Ovary (tissue), 9 donors: ENCODE results near the gene THRAP3. TPM values are rescaled to one million over a fixed set of nuclear protein-coding genes. Genes with fewer than 3 reads are reported as not detected.
A peak's percentile ranks its signal among the peaks of the same experiment; 100 is the strongest.

Experiments used
- DNase-seq, 5 donors: peaks; one replicate each; pipeline ENCODE4 v3.0.0-alpha.2; 2019 to 2020
- H3K27ac ChIP-seq, 2 donors: fragments of 200-600 bp; one replicate each; pipeline versions ENCODE4 v1.5.1 to v1.8.0; 2019 to 2022
- H3K27me3 ChIP-seq: fragments of 200-600 bp; one replicate; pipeline ENCODE4 v1.8.0; 2022
- H3K36me3 ChIP-seq: fragments of 200-600 bp; sonication (generic); one replicate; pipeline ENCODE4 v1.5.1; 2019
- H3K4me1 ChIP-seq: one replicate; pipeline ENCODE4 v1.8.1; 2013; ENCODE audit warnings: mild to moderate bottlenecking, moderate library complexity; ENCODE audit not compliant: insufficient read depth
- H3K4me3 ChIP-seq: fragments of 200-600 bp; sonication (generic); one replicate; pipeline ENCODE4 v1.5.1; 2017
- H3K9me3 ChIP-seq, 2 donors: fragments of 200-600 bp in 1 of 2; sonication (generic) in 1 of 2; one replicate each; pipeline versions ENCODE4 v1.5.1 to v1.8.1; 2013 to 2019; ENCODE audit warnings: mild to moderate bottlenecking in 1 of 2, moderate library complexity in 1 of 2
- EP300 ChIP-seq: sonication (generic); formaldehyde crosslinking; IDR thresholded peaks from one replicate; pipeline ENCODE4 v1.6.1; 2017; ENCODE audit warnings: antibody characterized with exemption
- POLR2A ChIP-seq: fragments of 450-650 bp; IDR thresholded peaks from one replicate; pipeline ENCODE4 v1.6.1; 2017; ENCODE audit warnings: antibody characterized with exemption, mild to moderate bottlenecking, moderate library complexity
- WGBS, 3 donors: extraction: QIAGEN DNeasy Blood & Tissue Kit in 1 of 3; methylation state at CpG; one replicate each; pipeline versions ENCODE4 v1.1.5 to v1.1.7; 2013 to 2017; 5-methylcytosine and 5-hydroxymethylcytosine counted together
- intact Hi-C, 4 donors: fragments of 100-400 bp; cut with DNase I; formaldehyde crosslinking; loops; one replicate each; pipeline versions ENCODE4 v1.11.0 to v1.15.1; 2022 to 2023
- polyA plus RNA-seq, 2 donors: library from polyadenylated mRNA; stranded (reverse); fragments of 200-250 nt in 1 of 2; fragments of 350-450 nt in 1 of 2; fragmentation: Illumina TruSeq in 1 of 2; extraction: RNeasy Lipid Tissue Mini Kit (QIAGEN cat#74804) in 1 of 2; gene quantifications; one replicate each; pipeline ENCODE4 v1.2.3, GENCODE V29; 2013 to 2014
- total RNA-seq, 7 donors: library from RNA; depleted of rRNA in 2 of 7; stranded (reverse); fragments of >200 nt in 2 of 7; fragmentation: NEBNext Ultra II Directional in 3 of 7; extraction: Animal tissue kit (Norgen Biotek cat#: 25700) in 3 of 7; gene quantifications; one replicate each; pipeline versions ENCODE4 v1.1.0 to v1.2.4, GENCODE V29; 2016 to 2023
- TF ChIP-seq, protein P1 (sequence below), 3 donors: fragments of 450-650 bp in 2 of 3; fragments of 200-600 bp in 1 of 3; IDR thresholded peaks; one replicate each; pipeline versions ENCODE4 v1.5.1 to v1.8.0; 2016 to 2022; ENCODE audit warnings: antibody characterized with exemption in 3 of 3, mild to moderate bottlenecking in 1 of 3
- donor health status: DM: no; HTN: no; CAD: no; lungs with moderate emphysema.
- donor health status: DM: no; HTN: no; CAD: no.
- donor health status: Bipolar disorder and iron deficiency.
- donor health status: DM: yes; HTN: yes; CAD: no.
- donor health status: DM: no; HTN: no; CAD: no.
- donor health status: DM: yes; HTN: yes; CAD: no.

Gene THRAP3
- total and polyA plus RNA-seq, 9 donors, result 40.2 to 109 (median 92.6) TPM

DNA sequence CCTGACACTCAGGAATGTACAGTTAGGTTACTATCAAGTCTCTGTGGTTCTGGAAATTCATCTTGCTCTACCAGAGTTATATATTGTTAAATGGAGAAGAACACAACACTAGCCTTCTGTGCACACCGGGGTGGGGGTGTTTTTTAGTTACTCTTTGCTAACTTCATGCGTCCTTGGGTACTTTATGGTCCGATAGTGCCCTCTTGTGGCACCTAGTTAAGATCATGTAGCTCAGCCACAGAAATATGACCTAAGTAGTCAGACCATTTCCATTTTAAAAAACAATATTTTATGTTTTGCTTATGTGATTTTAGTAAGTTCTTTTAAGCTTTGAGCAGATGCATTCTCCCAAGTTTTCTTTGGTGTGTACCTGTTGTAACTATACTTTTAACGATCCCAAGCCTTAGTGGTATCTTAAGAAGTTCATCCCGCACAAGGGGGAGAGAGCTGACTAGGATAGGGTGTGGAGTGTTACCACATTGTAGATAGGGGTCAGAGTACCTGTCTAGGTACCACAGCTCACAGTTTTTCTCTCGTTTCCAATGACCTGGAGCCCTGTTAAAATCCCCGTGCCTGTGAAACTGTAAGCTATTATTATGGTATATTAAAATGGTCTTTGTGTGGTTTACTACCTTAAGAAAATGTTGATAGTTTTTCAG is 61.3 kb downstream of the THRAP3 start:
- H3K36me3 ChIP-seq, result no peaks in the 10 kb centered on the region
- H3K9me3 ChIP-seq, result no peaks in the 10 kb centered on the region
- intact Hi-C loops, result loop anchor here (5.0 to 10.0 kb wide), 6 partner anchors 51 to 188 kb away; partner anchors contain the start of genes MAP7D1 (in 3 of the 4) and THRAP3 (in 1 of the 4)
- TF ChIP-seq POLR2A (no peak), EP300 (no peak)
- TF ChIP-seq, protein P1, sequence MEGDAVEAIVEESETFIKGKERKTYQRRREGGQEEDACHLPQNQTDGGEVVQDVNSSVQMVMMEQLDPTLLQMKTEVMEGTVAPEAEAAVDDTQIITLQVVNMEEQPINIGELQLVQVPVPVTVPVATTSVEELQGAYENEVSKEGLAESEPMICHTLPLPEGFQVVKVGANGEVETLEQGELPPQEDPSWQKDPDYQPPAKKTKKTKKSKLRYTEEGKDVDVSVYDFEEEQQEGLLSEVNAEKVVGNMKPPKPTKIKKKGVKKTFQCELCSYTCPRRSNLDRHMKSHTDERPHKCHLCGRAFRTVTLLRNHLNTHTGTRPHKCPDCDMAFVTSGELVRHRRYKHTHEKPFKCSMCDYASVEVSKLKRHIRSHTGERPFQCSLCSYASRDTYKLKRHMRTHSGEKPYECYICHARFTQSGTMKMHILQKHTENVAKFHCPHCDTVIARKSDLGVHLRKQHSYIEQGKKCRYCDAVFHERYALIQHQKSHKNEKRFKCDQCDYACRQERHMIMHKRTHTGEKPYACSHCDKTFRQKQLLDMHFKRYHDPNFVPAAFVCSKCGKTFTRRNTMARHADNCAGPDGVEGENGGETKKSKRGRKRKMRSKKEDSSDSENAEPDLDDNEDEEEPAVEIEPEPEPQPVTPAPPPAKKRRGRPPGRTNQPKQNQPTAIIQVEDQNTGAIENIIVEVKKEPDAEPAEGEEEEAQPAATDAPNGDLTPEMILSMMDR (IDR thresholded peaks at IDR 0.05), result peak; percentile 50 to 89 (median 74)
- peak in 4 of 5 donors; percentile 42 to 79 (median 66) for DNase-seq
- no peak overlapping the region for H3K27ac ChIP-seq
- H3K4me1 ChIP-seq, result no peaks in the 10 kb centered on the region
- 35 to 44% (median 37%) methylated on average over 7 of the region's 7 CpGs for WGBS, 3 donors
- no peaks in the 10 kb centered on the region for H3K27me3 ChIP-seq
- no peak overlapping the region for H3K4me3 ChIP-seq

DNA sequence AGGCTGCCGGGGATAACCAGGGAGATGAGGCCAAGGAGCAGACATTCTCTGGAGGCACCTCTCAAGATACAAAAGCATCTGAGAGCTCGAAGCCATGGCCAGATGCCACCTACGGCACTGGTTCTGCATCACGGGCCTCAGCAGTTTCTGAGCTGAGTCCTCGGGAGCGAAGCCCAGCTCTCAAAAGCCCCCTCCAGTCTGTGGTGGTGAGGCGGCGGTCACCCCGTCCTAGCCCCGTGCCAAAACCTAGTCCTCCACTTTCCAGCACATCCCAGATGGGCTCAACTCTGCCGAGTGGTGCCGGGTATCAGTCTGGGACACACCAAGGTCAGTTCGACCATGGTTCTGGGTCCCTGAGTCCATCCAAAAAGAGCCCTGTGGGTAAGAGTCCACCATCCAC is 62.6 kb downstream of the THRAP3 start:
- no peak for DNase-seq
- Histone ChIP-seq H3K9me3 (no peaks in the 10 kb centered on the region), H3K4me3 (no peak overlapping the region), H3K36me3 (no peaks in the 10 kb centered on the region), H3K27ac (no peak overlapping the region), H3K27me3 (no peaks in the 10 kb centered on the region), H3K4me1 (no peaks in the 10 kb centered on the region)
- intact Hi-C loops, result loop anchor here (5.0 to 10.0 kb wide), 6 partner anchors 52 to 190 kb away; partner anchors contain the start of genes MAP7D1 (in 3 of the 4) and THRAP3 (in 1 of the 4)
- TF ChIP-seq EP300, result no peak
- TF ChIP-seq, protein P1 (IDR thresholded peaks at IDR 0.05), result no peak
- 84 to 89% (median 87%) methylated on average over 13 of the region's 13 CpGs for WGBS, 3 donors

DNA sequence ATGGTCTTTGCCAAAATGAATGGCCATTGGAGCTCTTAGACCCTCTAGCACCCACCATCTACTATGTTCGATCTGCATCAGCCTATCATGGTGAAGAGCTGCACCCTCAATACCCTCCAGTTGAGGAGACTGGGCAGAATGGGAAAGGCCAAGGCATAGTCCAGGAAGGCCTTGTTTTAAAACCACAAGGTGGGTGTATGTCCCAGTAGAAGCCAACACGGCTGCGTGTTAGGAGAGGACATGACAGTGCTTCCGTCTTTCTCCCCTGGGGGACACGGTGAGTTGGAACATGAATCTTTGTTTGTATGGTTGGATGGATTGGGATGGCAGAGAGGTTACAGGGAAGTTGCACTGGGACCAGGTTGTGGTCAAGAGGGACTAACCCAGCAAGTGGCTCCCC is 63.4 kb downstream of the THRAP3 start:
- TF ChIP-seq EP300, result no peak
- Histone ChIP-seq H3K4me1 (no peaks in the 10 kb centered on the region), H3K36me3 (no peaks in the 10 kb centered on the region), H3K27ac (no peak overlapping the region), H3K4me3 (no peak overlapping the region), H3K27me3 (no peaks in the 10 kb centered on the region), H3K9me3 (no peaks in the 10 kb centered on the region)
- intact Hi-C loops, result loop anchor here (5.0 to 10.0 kb wide), 6 partner anchors 53 to 190 kb away; partner anchors contain the start of genes MAP7D1 (in 3 of the 4) and THRAP3 (in 1 of the 4)
- WGBS, 3 donors, result 81 to 85% (median 83%) methylated on average over 5 of the region's 5 CpGs
- no peak for DNase-seq

DNA sequence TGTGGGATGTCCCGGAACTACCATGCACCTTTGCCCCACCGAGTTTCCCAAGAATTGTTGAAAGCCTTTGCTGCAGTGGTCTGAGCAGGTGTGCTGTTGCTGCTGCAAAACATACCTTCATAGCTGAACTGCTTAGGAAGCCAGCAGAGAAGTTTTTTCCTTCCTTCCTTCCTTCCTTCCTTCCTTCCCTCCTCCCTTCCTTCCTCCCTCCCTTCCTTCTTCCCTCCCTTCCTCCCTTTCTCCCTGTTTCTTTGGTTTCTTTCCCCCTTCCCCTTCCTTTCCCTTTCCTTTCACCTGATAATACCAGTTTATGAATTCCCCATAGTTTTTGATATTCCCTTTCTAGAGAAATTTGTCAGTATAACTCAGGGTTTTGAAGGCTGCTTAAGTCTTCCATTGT is 71.1 kb downstream of the THRAP3 start:
- Histone ChIP-seq H3K4me1 (no peaks in the 10 kb centered on the region), H3K27ac (no peak overlapping the region), H3K9me3 (no peaks in the 10 kb centered on the region), H3K27me3 (no peaks in the 10 kb centered on the region), H3K4me3 (no peak overlapping the region), H3K36me3 (no peaks in the 10 kb centered on the region)
- 87 to 98% (median 92%) methylated on average over 2 of the region's 2 CpGs for WGBS, 3 donors
- TF ChIP-seq POLR2A (no peak), EP300 (no peak)
- TF ChIP-seq, protein P1 (IDR thresholded peaks at IDR 0.05), result no peak
- intact Hi-C loops, result no loop called here
- DNase-seq, result no peak

DNA sequence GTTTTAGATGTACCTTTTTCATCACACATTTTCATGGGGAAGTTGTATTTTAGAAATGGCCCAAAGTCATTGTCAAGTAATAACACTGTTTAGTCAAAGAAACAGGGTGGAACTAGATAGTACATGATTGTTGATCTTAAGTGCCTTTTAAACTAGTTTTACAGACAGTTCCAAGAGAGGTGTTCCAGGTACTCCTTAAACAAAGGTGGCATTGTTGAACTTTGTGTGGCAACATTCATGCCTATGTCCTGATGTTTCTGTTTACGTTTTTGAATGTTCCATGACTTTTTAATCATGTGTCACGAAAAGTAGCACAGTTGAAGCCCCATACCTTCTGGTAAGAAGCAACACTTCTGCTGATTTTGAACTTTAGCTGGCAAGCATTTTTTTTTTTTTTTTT is 72.8 kb downstream of the THRAP3 start:
- Histone ChIP-seq H3K27ac (no peak overlapping the region), H3K27me3 (no peaks in the 10 kb centered on the region), H3K9me3 (no peaks in the 10 kb centered on the region), H3K36me3 (no peaks in the 10 kb centered on the region), H3K4me3 (no peak overlapping the region), H3K4me1 (no peaks in the 10 kb centered on the region)
- DNase-seq, result no peak
- TF ChIP-seq, protein P1 (IDR thresholded peaks at IDR 0.05), result no peak
- TF ChIP-seq POLR2A, result no peak
- TF ChIP-seq EP300, result no peak
- 89 to 97% (median 92%) methylated on average over 2 of the region's 2 CpGs for WGBS, 3 donors
- intact Hi-C loops, result no loop called here
